Esophagus muscularis mucosa (tissue), 3 donors: ENCODE data around the gene CUL2.

Experiments used
- CTCF ChIP-seq, 3 experiments: fragments of 200-600 bp in 2 of 3; fragments of 450-650 bp in 1 of 3; sonication (generic) in 2 of 3; IDR thresholded peaks; one replicate each; pipeline ENCODE4 v1.5.1; 2017 to 2019; ENCODE audit warnings: antibody characterized with exemption in 3 of 3, mild to moderate bottlenecking in 2 of 3, moderate library complexity in 1 of 3
- POLR2A ChIP-seq: fragments of 450-650 bp; IDR thresholded peaks from one replicate; pipeline ENCODE4 v1.6.1; 2017; ENCODE audit warnings: antibody characterized with exemption, moderate library complexity, mild to moderate bottlenecking, low read depth
- POLR2AphosphoS5 ChIP-seq, 2 donors: sonication (generic); formaldehyde crosslinking; IDR thresholded peaks; one replicate each; pipeline ENCODE4 v1.6.1; 2017; ENCODE audit warnings: antibody characterized with exemption in 2 of 2

- TF ChIP-seq POLR2A (no peak), CTCF (IDR thresholded peaks at IDR 0.05) (no peak), POLR2AphosphoS5 (IDR thresholded peaks at IDR 0.05) (peak in 1 of 2 donors; percentile 41)
Observed at GRCh38 chr10:34967335-34967880, 122.7 kb downstream of the CUL2 start.
